Smooth muscle cell (in vitro differentiated cells): Measurements from ENCODE around the gene IL1RAPL2. TPM values are rescaled to one million over a fixed set of nuclear protein-coding genes. Genes with fewer than 3 reads are reported as not detected.

Experiments
- DNase-seq: peaks from one replicate; lab custom pipeline; 2025; ENCODE audit not compliant: unreplicated experiment; lab: John Stamatoyannopoulos, UW
- H2AFZ ChIP-seq: fragments of 200-600 bp; sonication (generic); 2 replicates; pipeline ENCODE4 v1.6.0; 2016; ENCODE audit warnings: antibody characterized with exemption, low read depth, mild to moderate bottlenecking
- H3F3A ChIP-seq: fragments of 200-600 bp; sonication (generic); 2 replicates; pipeline ENCODE4 v1.6.0; 2017; ENCODE audit warnings: antibody characterized with exemption, low read depth
- H3K27ac ChIP-seq: fragments of 200-600 bp; sonication (generic); 2 replicates; pipeline ENCODE4 v1.5.1; 2016; ENCODE audit warnings: low read depth, mild to moderate bottlenecking
- H3K27me3 ChIP-seq: fragments of 200-600 bp; sonication (generic); 2 replicates; pipeline ENCODE4 v1.6.1; 2016; ENCODE audit warnings: low read depth, mild to moderate bottlenecking
- H3K36me3 ChIP-seq: fragments of 200-600 bp; sonication (generic); 2 replicates; pipeline ENCODE4 v1.5.1; 2016; ENCODE audit warnings: low read depth
- H3K4me1 ChIP-seq: fragments of 200-600 bp; sonication (generic); 2 replicates; pipeline ENCODE4 v1.5.1; 2016; ENCODE audit warnings: low read depth
- H3K4me2 ChIP-seq: fragments of 200-600 bp; sonication (generic); 2 replicates; pipeline ENCODE4 v1.6.0; 2016; ENCODE audit warnings: mild to moderate bottlenecking
- H3K4me3 ChIP-seq: fragments of 200-600 bp; sonication (generic); 2 replicates; pipeline ENCODE4 v1.5.1; 2016; ENCODE audit warnings: mild to moderate bottlenecking
- H3K79me2 ChIP-seq: fragments of 200-600 bp; sonication (generic); 2 replicates; pipeline ENCODE4 v1.6.0; 2016; ENCODE audit warnings: low read depth, mild to moderate bottlenecking
- H3K9ac ChIP-seq: fragments of 200-600 bp; sonication (generic); 2 replicates; pipeline ENCODE4 v1.6.0; 2016; ENCODE audit warnings: low read depth
- H3K9me3 ChIP-seq: fragments of 200-600 bp; sonication (generic); replicated peaks from 2 replicates; pipeline ENCODE4 v1.5.1; 2016; ENCODE audit warnings: low read depth
- H4K20me1 ChIP-seq: fragments of 200-600 bp; sonication (generic); 2 replicates; pipeline ENCODE4 v1.6.0; 2016; ENCODE audit warnings: low read depth
- CTCF ChIP-seq: fragments of 200-600 bp; sonication (generic); IDR thresholded peaks from 2 replicates; pipeline ENCODE4 v1.5.1; 2017; ENCODE audit warnings: borderline replicate concordance, mild to moderate bottlenecking, antibody characterized with exemption; ENCODE audit not compliant: insufficient read depth, poor library complexity, severe bottlenecking
- WGBS: methylation state at CpG from one replicate; pipeline ENCODE4 v1.1.7; 2016; ENCODE audit warnings: low lambda C conversion rate; 5-methylcytosine and 5-hydroxymethylcytosine counted together
- polyA plus RNA-seq: library from polyadenylated mRNA; unstranded; fragments of >200 nt; fragmentation: Nextera tagmentation; extraction: Ambion mirVana; gene quantifications from 2 replicates; pipeline ENCODE4 v1.2.1, GENCODE V29; 2016
- total RNA-seq: library from RNA; depleted of rRNA; stranded (reverse); fragments of >200 nt; gene quantifications from 2 replicates; pipeline ENCODE4 v1.2.3, GENCODE V29; 2014

IL1RAPL2 gene
- total and polyA plus RNA-seq, 2 experiments from 2014 or later = not detected

DNA sequence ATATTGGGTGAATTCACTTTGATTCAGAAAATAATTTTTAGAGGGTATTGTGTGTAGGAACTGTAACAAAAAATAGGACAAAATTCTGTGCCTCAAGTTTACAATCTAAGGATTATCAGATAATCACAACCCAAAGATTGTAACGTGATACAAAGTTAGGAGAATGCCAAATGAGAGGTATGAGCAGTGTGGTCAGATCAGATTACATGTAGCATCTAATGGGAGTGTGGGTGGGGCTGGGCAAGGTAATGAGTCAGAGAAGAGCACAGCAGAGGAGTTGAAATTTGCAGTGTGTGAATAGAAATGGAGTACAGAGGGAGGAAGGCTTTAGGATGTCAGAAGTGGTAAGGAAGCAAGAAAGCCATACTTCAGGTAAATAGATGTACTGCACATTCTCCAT is 757.9 kb downstream of the IL1RAPL2 start:
- no peak overlapping the region for H3K9ac ChIP-seq
- no peaks in the 10 kb centered on the region for H3K4me1 ChIP-seq
- H3K36me3 ChIP-seq = no peaks in the 10 kb centered on the region
- no peak for TF ChIP-seq CTCF
- H3K79me2 ChIP-seq = no peaks in the 10 kb centered on the region
- no peaks in the 10 kb centered on the region for H4K20me1 ChIP-seq
- no peak overlapping the region for H3K27ac ChIP-seq
- WGBS = 16% methylated on average over 1 of the region's 1 CpG
- no peaks in the 10 kb centered on the region for H3K27me3 ChIP-seq
- no peak overlapping the region for H2AFZ ChIP-seq
- no peaks in the 10 kb centered on the region for H3F3A ChIP-seq
- no peak overlapping the region for H3K4me2 ChIP-seq
- no peaks in the 10 kb centered on the region for H3K9me3 ChIP-seq
- H3K4me3 ChIP-seq = no peak overlapping the region
- no peak for DNase-seq

- Histone ChIP-seq H3K4me2 (no peak overlapping the region), H3K4me1 (no peaks in the 10 kb centered on the region), H3F3A (no peaks in the 10 kb centered on the region), H3K9ac (no peak overlapping the region), H3K9me3 (no peaks in the 10 kb centered on the region), H3K36me3 (no peaks in the 10 kb centered on the region), H3K27me3 (no peaks in the 10 kb centered on the region), H3K79me2 (no peaks in the 10 kb centered on the region), H2AFZ (no peak overlapping the region), H4K20me1 (no peaks in the 10 kb centered on the region), H3K4me3 (no peak overlapping the region), H3K27ac (no peak overlapping the region)
- TF ChIP-seq CTCF = no peak
- no peak for DNase-seq
Observed at GRCh38 chrX:105328773-105329172, 762.8 kb downstream of the IL1RAPL2 start.

- Histone ChIP-seq H3K4me2 (no peak overlapping the region), H2AFZ (no peak overlapping the region), H3K4me3 (no peak overlapping the region), H3K36me3 (no peaks in the 10 kb centered on the region), H3F3A (no peaks in the 10 kb centered on the region), H3K27me3 (no peaks in the 10 kb centered on the region), H3K9me3 (no peaks in the 10 kb centered on the region), H4K20me1 (no peaks in the 10 kb centered on the region), H3K79me2 (no peaks in the 10 kb centered on the region), H3K27ac (no peak overlapping the region), H3K4me1 (no peaks in the 10 kb centered on the region), H3K9ac (no peak overlapping the region)
- no peak for TF ChIP-seq CTCF
- DNase-seq = no peak
- 86% methylated on average over 1 of the region's 1 CpG for WGBS
Observed at GRCh38 chrX:105331244-105331643, 765.2 kb downstream of the IL1RAPL2 start.

DNA sequence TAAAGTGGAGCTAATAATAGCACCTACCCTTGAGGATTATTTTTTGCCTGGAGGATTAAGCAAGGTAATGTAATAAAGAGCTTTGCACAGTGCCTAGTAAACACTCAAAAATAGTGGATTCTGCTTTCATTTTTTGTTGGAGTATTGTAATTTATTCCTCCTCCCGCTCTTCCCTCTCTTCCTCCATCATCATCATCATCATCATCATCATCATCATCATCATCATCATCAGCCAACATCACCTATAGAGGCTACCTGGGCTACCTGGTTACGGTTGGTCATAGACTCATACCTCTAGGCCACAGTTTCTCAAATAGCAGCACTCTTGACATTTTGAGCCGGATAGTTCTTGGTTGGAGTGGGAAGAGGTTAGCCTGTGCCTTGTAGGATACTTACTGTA is 781.4 kb downstream of the IL1RAPL2 start:
- Histone ChIP-seq H4K20me1 (no peaks in the 10 kb centered on the region), H3K4me1 (no peaks in the 10 kb centered on the region), H3K79me2 (no peaks in the 10 kb centered on the region), H3F3A (no peaks in the 10 kb centered on the region), H3K9ac (no peak overlapping the region), H2AFZ (no peak overlapping the region), H3K9me3 (peaks cover 2% of the 10 kb centered on the region), H3K36me3 (no peaks in the 10 kb centered on the region), H3K27ac (no peak overlapping the region), H3K27me3 (no peaks in the 10 kb centered on the region), H3K4me2 (no peak overlapping the region), H3K4me3 (no peak overlapping the region)
- no peak for TF ChIP-seq CTCF
- WGBS = 81% methylated on average over 3 of the region's 3 CpGs
- DNase-seq = no peak
